ENCODE data around the gene AFF3. TPM values are rescaled to one million over a fixed set of nuclear protein-coding genes. Genes with fewer than 3 reads are reported as not detected.

Gene AFF3
- total RNA-seq, 2 donors from 2014 or later: 10.8 to 16.2 TPM

GRCh38 chr2:99898336-99899048, 243.9 kb downstream of the AFF3 start:
- no peak for TF ChIP-seq CTCF (IDR thresholded peaks at IDR 0.05)

GRCh38 chr2:99891428-99891780, 251.0 kb downstream of the AFF3 start:
- Histone ChIP-seq H3K4me3 (no peak overlapping the region), H3K9me3 (no peaks in the 10 kb centered on the region), H3K36me3 (no peaks in the 10 kb centered on the region), H3K4me1 (peaks cover 0 to 12% of the 10 kb centered on the region in 2 donors), H3K27ac (peak overlapping the region in 1 of 2 donors; percentile 58), H3K27me3 (no peaks in the 10 kb centered on the region)
- DNase-seq (ENCODE audit: low spot score): no peak
- no peak for TF ChIP-seq CTCF (IDR thresholded peaks at IDR 0.05)

More at GRCh38 chr2:99898336-99899048, 243.9 kb downstream of the AFF3 start:
- Histone ChIP-seq H3K36me3 (no peaks in the 10 kb centered on the region), H3K27ac (no peak overlapping the region), H3K9me3 (no peaks in the 10 kb centered on the region), H3K4me3 (no peak overlapping the region), H3K4me1 (no peaks in the 10 kb centered on the region), H3K27me3 (no peaks in the 10 kb centered on the region)
- no peak for DNase-seq (ENCODE audit: low spot score)

- TF ChIP-seq CTCF (IDR thresholded peaks at IDR 0.05): no peak
- H3K27me3 ChIP-seq: no peaks in the 10 kb centered on the region
- H3K4me3 ChIP-seq: no peak overlapping the region
- peaks cover 0 to 12% of the 10 kb centered on the region in 2 donors for H3K4me1 ChIP-seq
- no peak for DNase-seq (ENCODE audit: low spot score)
- no peaks in the 10 kb centered on the region for H3K36me3 ChIP-seq
- H3K9me3 ChIP-seq: no peaks in the 10 kb centered on the region
- peak overlapping the region; percentile 23 to 58 for H3K27ac ChIP-seq
These were observed 251.6 kb downstream of the AFF3 start for GRCh38 chr2:99890568-99891427.

- no peak for TF ChIP-seq CTCF (IDR thresholded peaks at IDR 0.05)
- H3K36me3 ChIP-seq: no peaks in the 10 kb centered on the region
- H3K4me1 ChIP-seq: peaks cover 0 to 16% of the 10 kb centered on the region in 2 donors
These were observed 253.8 kb downstream of the AFF3 start for GRCh38 chr2:99888617-99889016.

GRCh38 chr2:99886418-99886817, 256.0 kb downstream of the AFF3 start:
- Histone ChIP-seq H3K4me1 (peaks cover 0 to 27% of the 10 kb centered on the region in 2 donors), H3K36me3 (no peaks in the 10 kb centered on the region), H3K4me3 (no peak overlapping the region), H3K9me3 (no peaks in the 10 kb centered on the region), H3K27me3 (no peaks in the 10 kb centered on the region), H3K27ac (no peak overlapping the region)
- DNase-seq (ENCODE audit: low spot score): no peak
- TF ChIP-seq CTCF (IDR thresholded peaks at IDR 0.05): no peak

More at GRCh38 chr2:99888617-99889016, 253.8 kb downstream of the AFF3 start:
- Histone ChIP-seq H3K27ac (no peak overlapping the region), H3K4me3 (no peak overlapping the region), H3K9me3 (no peaks in the 10 kb centered on the region), H3K27me3 (no peaks in the 10 kb centered on the region)
- DNase-seq (ENCODE audit: low spot score): no peak
